Chondrocyte (in vitro differentiated cells): ENCODE results near the gene SPACA6. TPM values are rescaled to one million over a fixed set of nuclear protein-coding genes. Genes with fewer than 3 reads are reported as not detected.

Experiments
- DNase-seq: peaks from one replicate; pipeline ENCODE4 v3.0.0; 2021; ENCODE audit warnings: mixed read lengths, low spot score
- H3K27ac Mint-ChIP-seq: one replicate; pipeline ENCODE4 v1.8.0; 2021; ENCODE audit warnings: mild to moderate bottlenecking, moderate library complexity, mixed read lengths; ENCODE audit not compliant: unreplicated experiment
- H3K27me3 Mint-ChIP-seq: 2 replicates; pipeline ENCODE4 v1.8.0; 2021; ENCODE audit warnings: low read depth, mixed read lengths
- H3K36me3 Mint-ChIP-seq: 2 replicates; pipeline ENCODE4 v1.8.0; 2021; ENCODE audit warnings: low read depth, mixed read lengths
- H3K4me1 Mint-ChIP-seq: 2 replicates; pipeline ENCODE4 v1.8.0; 2021; ENCODE audit warnings: low read depth, mild to moderate bottlenecking, mixed read lengths
- H3K4me3 Mint-ChIP-seq: one replicate; pipeline ENCODE4 v1.8.0; 2021; ENCODE audit warnings: mild to moderate bottlenecking, moderate library complexity, mixed read lengths; ENCODE audit not compliant: unreplicated experiment
- H3K9me3 Mint-ChIP-seq: 2 replicates; pipeline ENCODE4 v1.8.0; 2021; ENCODE audit warnings: low read depth, mixed read lengths
- total RNA-seq: library from RNA; stranded (reverse); gene quantifications from 3 replicates; pipeline ENCODE4 v1.2.1, GENCODE V29; 2021
- TF ChIP-seq, protein P1 (sequence below): fragments of 200-600 bp; sonication (generic); IDR thresholded peaks from 2 replicates; pipeline ENCODE4 v1.5.0; 2021; ENCODE audit warnings: antibody characterized with exemption, mild to moderate bottlenecking, moderate library complexity

The SPACA6 gene
- total RNA-seq, 1 donor from 2014 or later, result 20.4 TPM

DNA sequence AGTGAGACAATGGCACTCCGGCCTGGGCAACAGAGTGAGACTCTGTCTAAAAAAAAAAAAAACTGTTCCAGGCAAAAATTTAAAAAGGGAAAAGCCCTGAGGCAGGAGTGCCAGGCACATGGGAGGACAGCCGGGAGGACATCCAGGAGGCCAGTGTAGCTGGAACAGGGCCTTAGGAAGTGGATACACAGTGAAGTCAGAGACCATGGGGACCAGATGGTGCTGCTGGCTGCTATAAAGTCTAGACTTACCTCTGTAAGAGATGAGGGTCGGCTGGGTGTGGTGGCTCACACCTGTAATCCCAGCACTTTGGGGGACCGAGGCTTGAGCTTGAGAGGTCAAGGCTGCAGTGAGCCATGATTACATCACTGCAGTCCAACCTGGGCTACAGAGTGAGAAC lies 15.7 kb downstream of the SPACA6 start:
- H3K27ac Mint-ChIP-seq, result no peak overlapping the region
- no peaks in the 10 kb centered on the region for H3K9me3 Mint-ChIP-seq
- H3K4me1 Mint-ChIP-seq, result peaks cover 27% of the 10 kb centered on the region
- H3K4me3 Mint-ChIP-seq, result no peak overlapping the region
- no peaks in the 10 kb centered on the region for H3K27me3 Mint-ChIP-seq
- TF ChIP-seq, protein P1, sequence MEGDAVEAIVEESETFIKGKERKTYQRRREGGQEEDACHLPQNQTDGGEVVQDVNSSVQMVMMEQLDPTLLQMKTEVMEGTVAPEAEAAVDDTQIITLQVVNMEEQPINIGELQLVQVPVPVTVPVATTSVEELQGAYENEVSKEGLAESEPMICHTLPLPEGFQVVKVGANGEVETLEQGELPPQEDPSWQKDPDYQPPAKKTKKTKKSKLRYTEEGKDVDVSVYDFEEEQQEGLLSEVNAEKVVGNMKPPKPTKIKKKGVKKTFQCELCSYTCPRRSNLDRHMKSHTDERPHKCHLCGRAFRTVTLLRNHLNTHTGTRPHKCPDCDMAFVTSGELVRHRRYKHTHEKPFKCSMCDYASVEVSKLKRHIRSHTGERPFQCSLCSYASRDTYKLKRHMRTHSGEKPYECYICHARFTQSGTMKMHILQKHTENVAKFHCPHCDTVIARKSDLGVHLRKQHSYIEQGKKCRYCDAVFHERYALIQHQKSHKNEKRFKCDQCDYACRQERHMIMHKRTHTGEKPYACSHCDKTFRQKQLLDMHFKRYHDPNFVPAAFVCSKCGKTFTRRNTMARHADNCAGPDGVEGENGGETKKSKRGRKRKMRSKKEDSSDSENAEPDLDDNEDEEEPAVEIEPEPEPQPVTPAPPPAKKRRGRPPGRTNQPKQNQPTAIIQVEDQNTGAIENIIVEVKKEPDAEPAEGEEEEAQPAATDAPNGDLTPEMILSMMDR, result no peak
- no peak for DNase-seq
- H3K36me3 Mint-ChIP-seq, result peaks cover 31% of the 10 kb centered on the region

DNA sequence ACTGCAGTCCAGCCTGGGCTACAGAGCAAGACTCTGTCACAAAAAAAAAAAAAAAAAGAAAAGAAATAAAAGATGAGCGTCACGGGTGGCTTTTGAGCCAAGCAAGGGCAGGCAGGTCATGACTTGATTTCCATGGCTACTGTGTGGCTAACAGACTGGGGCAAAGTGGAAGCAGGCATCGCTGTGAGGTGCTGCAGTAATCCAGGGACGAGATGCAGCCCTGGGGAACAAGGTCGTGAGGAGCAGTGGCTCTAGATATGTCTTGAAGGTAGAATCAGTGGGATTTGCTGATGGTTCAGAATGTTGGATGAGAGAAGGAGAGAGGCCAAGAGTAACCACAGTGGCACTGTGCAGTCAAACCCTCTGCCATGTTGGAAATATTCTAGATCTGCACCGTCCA lies 16.4 kb downstream of the SPACA6 start:
- DNase-seq, result no peak
- peaks cover 28% of the 10 kb centered on the region for H3K36me3 Mint-ChIP-seq
- TF ChIP-seq, protein P1, result no peak
- H3K4me3 Mint-ChIP-seq, result no peak overlapping the region
- peak overlapping the region; percentile 0 for H3K27ac Mint-ChIP-seq
- H3K4me1 Mint-ChIP-seq, result peaks cover 22% of the 10 kb centered on the region
- no peaks in the 10 kb centered on the region for H3K27me3 Mint-ChIP-seq
- no peaks in the 10 kb centered on the region for H3K9me3 Mint-ChIP-seq

DNA sequence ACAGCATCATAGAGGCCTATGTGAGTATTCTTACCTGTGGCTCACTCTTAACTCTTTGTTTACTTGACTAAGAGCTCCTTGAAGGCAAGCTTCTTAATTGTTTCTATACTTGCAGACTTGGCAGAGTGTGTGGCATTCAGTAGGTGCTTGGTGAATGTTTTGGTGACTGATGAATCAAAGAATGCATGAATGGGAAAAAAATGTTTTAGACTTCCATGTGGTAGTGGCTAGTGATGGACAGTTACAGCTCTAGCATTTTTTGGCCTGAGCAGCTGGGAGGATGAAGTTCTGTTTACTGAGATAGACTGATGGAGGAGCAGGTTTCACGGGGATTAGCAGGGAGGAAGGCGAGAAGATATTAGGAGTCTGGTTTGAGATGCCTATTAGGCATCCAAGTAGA lies 17.0 kb downstream of the SPACA6 start:
- H3K9me3 Mint-ChIP-seq, result no peaks in the 10 kb centered on the region
- H3K4me3 Mint-ChIP-seq, result no peak overlapping the region
- no peak for DNase-seq
- peaks cover 18% of the 10 kb centered on the region for H3K4me1 Mint-ChIP-seq
- H3K27me3 Mint-ChIP-seq, result peaks cover 2% of the 10 kb centered on the region
- H3K36me3 Mint-ChIP-seq, result peaks cover 24% of the 10 kb centered on the region
- peak overlapping the region; percentile 18 for H3K27ac Mint-ChIP-seq
- TF ChIP-seq, protein P1, result no peak

DNA sequence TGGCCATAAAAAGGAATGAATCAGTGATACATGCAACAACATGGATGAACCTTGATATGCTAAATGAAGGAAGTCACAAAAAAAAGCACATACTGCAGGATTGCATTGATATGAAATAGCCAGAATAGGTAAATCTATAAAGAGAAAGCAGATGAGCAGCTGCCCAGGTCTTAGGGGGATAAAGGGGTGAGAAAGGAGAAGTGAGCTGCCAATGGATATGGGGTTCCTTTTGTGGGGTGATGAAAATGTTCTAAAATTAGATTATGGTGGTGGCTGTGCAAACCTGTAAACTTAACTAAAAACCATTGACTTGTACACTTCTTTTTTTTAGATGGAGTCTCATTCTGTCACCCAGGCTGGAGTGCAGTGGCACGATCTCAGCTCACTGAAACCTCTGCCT lies 18.6 kb downstream of the SPACA6 start:
- no peaks in the 10 kb centered on the region for H3K9me3 Mint-ChIP-seq
- no peak overlapping the region for H3K27ac Mint-ChIP-seq
- H3K27me3 Mint-ChIP-seq, result peaks cover 14% of the 10 kb centered on the region
- H3K4me1 Mint-ChIP-seq, result peaks cover 7% of the 10 kb centered on the region
- H3K36me3 Mint-ChIP-seq, result peaks cover 13% of the 10 kb centered on the region
- no peak overlapping the region for H3K4me3 Mint-ChIP-seq
- DNase-seq, result no peak
- TF ChIP-seq, protein P1, result no peak

DNA sequence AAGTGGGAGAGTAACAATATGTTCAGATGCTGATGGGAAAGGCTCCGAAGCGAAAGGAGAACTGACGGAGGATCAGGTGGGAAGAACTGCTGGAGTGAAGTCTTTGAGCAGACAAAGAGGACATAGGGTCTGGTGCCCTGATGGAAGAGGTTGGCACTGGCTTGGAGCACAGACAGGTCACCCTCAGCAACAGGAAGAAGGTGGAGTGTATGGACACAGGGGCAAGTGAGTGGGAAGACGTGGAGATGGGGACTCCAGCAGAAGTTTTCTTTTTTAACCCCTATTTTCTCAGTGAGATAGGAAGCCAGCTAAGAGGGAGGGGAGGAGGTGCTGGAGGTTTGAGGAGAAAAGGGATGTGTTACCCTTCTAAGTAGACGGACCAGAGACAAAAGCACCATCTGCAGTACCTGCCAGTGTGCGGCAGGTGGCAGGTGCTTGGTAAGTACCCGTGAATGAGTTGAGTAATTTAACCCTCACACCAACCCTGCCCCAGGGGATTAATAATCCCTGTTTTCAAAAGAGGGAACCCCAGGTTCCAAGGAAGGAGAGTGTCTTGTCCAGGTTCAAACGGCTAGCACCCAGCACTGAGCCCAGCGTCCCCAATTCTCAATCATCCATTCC lies 19.4 kb downstream of the SPACA6 start:
- no peak overlapping the region for H3K4me3 Mint-ChIP-seq

More for the DNA sequence above, 19.4 kb downstream of the SPACA6 start:
- H3K9me3 Mint-ChIP-seq, result no peaks in the 10 kb centered on the region
- no peak for DNase-seq
- peaks cover 4% of the 10 kb centered on the region for H3K4me1 Mint-ChIP-seq
- H3K27ac Mint-ChIP-seq, result no peak overlapping the region
- H3K27me3 Mint-ChIP-seq, result peaks cover 14% of the 10 kb centered on the region
- TF ChIP-seq, protein P1, result peak; percentile 68
- peaks cover 6% of the 10 kb centered on the region for H3K36me3 Mint-ChIP-seq
